GM12872 (cell line): ENCODE measurements around the gene TMEM179.

ENCODE experiments used
- CTCF ChIP-seq: IDR thresholded peaks from 3 replicates; pipeline ENCODE4 v1.5.1; 2011; ENCODE audit warnings: low read depth, mild to moderate bottlenecking, low read length, moderate library complexity; ENCODE audit not compliant: insufficient read depth

TMEM179 gene

GRCh38 chr14:104580961-104581360, 23.6 kb downstream of the TMEM179 start:
- TF ChIP-seq CTCF = no peak

- no peak for TF ChIP-seq CTCF
Measured at GRCh38 chr14:104579507-104579906, 25.1 kb downstream of the TMEM179 start, which contains the start of gene C14orf180. Gene C14orf180, plus strand, starts transcription at chr14:104579764. Its CDS starts 6,667 bp downstream, at chr14:104586431.

GRCh38 chr14:104578321-104578720, 26.3 kb downstream of the TMEM179 start:
- TF ChIP-seq CTCF = no peak

- TF ChIP-seq CTCF = no peak
Measured at GRCh38 chr14:104577847-104578301, 26.7 kb downstream of the TMEM179 start.

- TF ChIP-seq CTCF = no peak
Measured at GRCh38 chr14:104577426-104577825, 27.1 kb downstream of the TMEM179 start.

GRCh38 chr14:104576970-104577332, 27.6 kb downstream of the TMEM179 start:
- TF ChIP-seq CTCF = no peak

- no peak for TF ChIP-seq CTCF
Measured at GRCh38 chr14:104576232-104576969, 28.2 kb downstream of the TMEM179 start.
